Measurements from ENCODE around the gene GPC2.

GPC2 gene

GRCh38 chr7:100169147-100169850, 7.9 kb downstream of the GPC2 start:
- no peak for DNase-seq (ENCODE audit: low read depth in 2 of 2)

DNA sequence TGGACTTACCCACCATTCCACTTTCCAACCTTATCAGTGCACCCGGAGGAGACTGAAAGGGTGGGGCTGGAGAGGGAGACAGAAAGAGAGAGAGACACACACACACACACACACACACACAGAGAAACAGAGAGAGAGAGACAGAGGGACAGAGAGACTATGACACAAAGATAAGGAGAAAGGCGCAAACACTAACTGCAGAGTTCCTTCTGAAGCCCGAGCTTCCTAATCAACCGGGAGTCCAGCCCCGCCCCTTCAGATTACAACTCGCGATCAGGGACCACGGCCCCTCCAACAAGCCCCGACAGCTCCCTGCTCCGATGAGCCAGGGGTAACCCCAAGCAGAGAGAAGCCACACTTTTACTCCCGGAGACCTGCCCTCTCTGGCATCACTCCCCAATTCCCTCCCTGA, 9.3 kb downstream of the GPC2 start:
- no peak for DNase-seq (ENCODE audit: low read depth in 2 of 2)

GRCh38 chr7:100166970-100167911, 9.9 kb downstream of the GPC2 start:
- no peak for DNase-seq (ENCODE audit: low read depth in 2 of 2)

- DNase-seq (ENCODE audit: low read depth in 2 of 2) = no peak
Measured at GRCh38 chr7:100166317-100166940, 10.8 kb downstream of the GPC2 start.

DNA sequence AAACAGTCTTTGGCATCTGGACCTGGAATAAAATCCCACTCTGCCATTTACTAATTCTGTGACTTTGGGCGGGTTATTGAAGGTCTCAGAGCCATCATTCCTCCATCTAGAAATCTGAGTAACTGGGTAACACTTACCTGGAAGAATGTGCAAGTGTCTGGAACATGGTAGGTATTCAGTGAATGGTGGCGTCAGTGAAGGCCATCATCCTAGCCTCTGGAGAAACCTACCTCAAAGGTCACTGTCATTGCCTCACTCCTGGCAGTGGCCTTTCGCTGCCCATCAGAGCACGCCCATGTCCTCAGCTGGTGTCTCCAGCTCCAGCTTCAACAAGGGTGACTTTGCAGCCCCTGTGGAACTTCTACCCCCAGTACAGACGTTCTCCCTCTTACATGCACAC, 13.3 kb downstream of the GPC2 start:
- DNase-seq (ENCODE audit: low read depth in 2 of 2) = no peak

DNA sequence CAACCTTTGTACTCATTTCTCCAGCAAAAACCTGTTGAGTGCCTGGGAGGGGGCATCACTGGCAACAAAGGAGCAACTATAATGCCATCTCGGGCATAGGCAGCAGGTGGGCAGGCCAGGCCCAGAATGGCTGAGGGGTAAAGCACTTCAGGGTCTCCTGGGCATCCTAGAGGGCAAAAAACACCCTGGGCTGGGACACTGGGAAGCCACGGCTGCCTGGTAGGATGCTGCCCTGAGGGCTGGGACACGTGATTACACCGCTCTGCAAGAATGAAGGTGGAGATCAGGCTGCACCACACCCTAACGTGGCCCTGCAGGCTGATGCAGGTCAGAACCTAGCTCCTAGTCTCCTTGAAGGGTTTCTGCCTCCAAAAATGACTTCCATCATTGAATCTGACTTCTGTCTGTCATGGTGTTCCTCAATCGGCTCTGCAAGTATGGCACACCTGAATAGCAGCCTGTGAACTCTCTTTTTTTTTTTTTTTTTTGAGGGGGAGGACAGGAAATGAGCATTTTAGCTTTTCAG, 14.1 kb downstream of the GPC2 start:
- DNase-seq (ENCODE audit: low read depth in 2 of 2) = no peak

DNA sequence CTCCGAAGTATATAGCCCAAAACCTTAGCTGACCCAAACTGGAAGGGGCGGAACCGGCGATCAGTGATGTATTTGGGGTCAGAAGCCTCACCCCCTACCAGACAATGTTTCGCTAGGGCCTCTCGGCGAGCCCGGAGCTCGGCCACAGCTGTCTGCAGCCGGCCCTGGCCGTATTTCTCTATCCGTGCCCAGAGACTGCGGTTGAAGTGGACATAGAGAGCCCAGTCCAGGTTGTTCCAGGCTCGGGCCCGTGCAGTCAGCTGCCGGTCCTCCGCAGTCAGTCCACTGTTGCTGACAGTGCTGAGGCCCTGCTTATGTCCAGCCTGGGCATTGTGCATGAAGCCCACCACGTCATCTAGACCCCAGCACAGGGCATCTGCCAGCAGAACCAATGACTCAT, 17.1 kb downstream of the GPC2 start:
- DNase-seq (ENCODE audit: low read depth in 2 of 2) = no peak

DNA sequence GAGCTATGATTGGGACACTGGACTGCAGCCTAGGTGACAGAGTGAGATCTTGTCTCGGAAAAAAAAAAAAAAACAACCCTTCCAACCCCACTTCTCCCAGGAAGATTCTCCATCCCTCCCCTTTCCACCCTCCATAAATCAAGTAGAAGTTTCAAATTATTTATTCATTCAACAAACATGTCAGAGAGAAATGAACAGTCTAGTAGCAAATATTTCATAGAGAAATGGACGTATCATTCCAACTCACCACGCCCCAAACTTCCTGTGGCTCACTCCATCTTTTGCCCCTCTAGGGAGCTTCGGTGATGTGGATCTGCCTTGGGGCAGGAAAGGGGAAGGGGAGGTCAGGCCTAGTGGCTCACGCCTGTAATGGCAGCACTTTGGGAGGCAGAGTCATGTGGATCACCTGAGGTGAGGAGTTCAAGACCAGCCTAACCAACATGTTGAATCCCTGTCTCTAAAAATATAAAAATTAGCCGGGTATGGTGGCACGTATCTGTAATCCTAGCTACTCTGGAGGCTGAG, 18.0 kb downstream of the GPC2 start:
- no peak for DNase-seq (ENCODE audit: low read depth in 2 of 2)

GRCh38 chr7:100158229-100159098, 18.7 kb downstream of the GPC2 start, which contains the start of gene TRAPPC14:
Gene TRAPPC14 (minus strand): TSS chr7:100158723. CDS start chr7:100158499, 224 bp downstream.
- peak; percentile 81 to 83 for DNase-seq (ENCODE audit: low read depth in 2 of 2)

GRCh38 chr7:100157334-100158228, 19.6 kb downstream of the GPC2 start:
- DNase-seq (ENCODE audit: low read depth in 2 of 2) = no peak

- DNase-seq (ENCODE audit: low read depth in 2 of 2) = no peak
Measured at GRCh38 chr7:100157069-100157333, 20.2 kb downstream of the GPC2 start.

DNA sequence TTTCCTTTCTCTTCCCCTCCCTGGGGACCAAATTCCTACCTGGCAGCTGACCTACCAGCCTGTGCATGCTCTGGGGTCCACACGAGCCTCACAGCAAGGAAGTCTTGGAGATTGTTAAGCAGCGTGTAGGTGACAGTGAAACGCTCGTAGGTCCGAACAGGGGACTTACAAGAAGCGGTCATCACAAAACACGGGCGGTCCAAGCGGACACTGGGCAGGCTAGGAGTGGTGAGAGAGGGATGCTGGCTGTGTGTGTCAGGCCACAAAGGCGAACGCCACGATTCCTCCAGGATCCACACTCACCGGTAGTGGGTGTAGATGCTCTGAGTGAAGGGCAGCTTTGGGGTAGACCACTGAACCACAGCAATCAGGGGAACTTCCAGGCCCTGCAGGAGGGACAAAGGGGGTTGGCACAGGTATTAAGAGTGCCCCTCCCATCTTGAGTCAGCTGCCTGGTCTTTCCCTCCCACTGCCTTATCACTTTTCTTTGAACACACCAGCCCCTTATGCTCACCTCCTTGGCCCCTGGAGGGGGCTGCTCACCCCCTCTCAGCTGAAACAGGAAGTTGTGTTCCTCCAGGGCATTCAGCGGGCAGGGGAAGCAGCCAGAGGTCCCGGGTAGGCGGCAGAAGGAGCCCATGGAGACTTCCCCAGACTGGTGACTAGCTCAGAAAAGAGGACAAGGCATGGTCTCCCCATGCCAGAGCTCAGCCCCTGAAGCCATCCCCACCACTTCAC, 20.7 kb downstream of the GPC2 start:
- DNase-seq (ENCODE audit: low read depth in 2 of 2) = no peak

GRCh38 chr7:100155553-100156317, 21.4 kb downstream of the GPC2 start:
- DNase-seq (ENCODE audit: low read depth in 2 of 2) = no peak

- no peak for DNase-seq (ENCODE audit: low read depth in 2 of 2)
Measured at GRCh38 chr7:100154651-100155491, 22.3 kb downstream of the GPC2 start.

DNA sequence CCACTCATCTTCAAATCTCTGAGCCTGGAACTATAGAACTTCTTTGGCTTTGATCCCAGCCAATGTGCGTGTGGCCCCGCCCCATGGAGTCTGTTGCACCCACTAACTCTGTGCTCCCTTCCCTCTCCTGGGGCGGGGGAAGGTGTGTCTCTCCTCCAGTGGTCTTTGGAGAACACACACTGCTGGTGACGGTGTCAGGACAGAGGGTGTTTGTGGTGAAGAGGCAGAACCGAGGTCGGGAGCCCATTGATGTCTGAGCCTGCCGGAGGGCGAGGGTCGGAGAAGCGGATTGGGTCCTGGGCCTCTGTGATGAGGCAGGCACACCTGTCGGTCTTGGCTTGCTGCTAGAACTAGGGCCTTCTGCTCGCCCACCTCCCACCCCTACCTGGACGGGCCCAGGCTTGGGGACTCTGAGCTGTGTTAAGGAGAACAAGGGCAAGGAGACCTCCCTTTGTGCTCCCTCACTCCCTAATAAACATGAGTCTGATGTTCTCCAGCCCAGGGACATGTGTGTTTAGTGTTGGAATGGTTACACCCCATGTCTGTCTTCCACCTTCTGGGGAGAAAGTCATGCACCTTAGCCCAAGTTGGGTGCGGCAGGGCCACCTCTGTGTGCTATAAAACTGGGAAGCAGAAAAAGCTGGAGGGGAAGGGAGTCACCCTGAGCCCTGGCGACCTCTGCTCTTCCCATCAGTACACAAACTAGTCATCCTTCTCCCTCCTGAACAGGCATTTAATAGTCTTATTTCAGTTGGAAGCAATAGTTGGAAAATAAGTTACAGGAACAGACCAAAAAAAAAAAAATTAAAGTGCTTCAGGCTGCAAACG, 23.3 kb downstream of the GPC2 start:
- DNase-seq (ENCODE audit: low read depth in 2 of 2) = no peak

DNA sequence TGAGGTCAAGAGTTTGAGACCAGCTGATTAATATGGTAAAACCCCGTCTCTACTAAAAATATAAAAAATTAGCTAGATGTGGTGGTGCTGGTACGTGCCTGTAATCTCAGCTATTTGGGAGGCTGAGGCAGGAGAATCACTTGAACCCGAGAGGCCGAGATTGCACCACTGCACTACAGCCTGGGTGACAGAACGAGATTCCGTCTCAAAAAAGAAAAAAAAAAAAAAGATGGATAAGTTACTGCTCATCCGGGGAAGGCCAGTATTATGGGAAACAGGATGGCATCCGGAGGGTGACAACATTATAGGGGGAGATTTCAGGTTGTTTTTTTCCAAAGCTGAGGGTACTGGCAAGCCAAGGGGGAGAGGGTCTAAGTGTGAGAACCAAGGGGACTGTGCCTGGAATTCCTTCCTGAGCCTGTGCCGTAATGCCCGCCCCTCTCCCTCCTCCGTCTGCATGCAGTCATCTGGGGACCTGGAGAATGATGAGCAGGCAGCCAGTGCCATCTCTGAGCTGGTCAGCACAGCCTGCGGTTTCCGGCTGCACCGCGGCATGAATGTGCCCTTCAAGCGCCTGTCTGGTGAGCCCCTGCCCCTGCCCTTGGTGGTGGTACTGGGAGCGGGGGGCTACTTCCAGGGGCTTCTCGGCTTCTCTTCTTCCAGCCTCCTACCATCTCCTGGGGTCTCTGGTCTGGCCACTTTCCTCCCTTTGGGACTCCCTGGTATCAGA, 24.1 kb downstream of the GPC2 start:
- no peak for DNase-seq (ENCODE audit: low read depth in 2 of 2)
